Activated CD8-positive, alpha-beta T cell treated with anti-CD3 and anti-CD28 coated beads for 36 hours (primary cell): ENCODE data around the gene NUDT4. TPM values are rescaled to one million over a fixed set of nuclear protein-coding genes. Genes with fewer than 3 reads are reported as not detected.

Experiments
- ATAC-seq: fragments of 200-7000 bp; cut with Tn5 transposase; one replicate; pipeline ENCODE4 v1.10.0; 2021; ENCODE audit warnings: mild to moderate bottlenecking, moderate library complexity
- CTCF ChIA-PET: fragments of 350-600 bp; sonication (Branson Sonifier 250); formaldehyde crosslinking; loops from one replicate; lab custom pipeline; 2021; ENCODE audit warnings: antibody characterized with exemption; lab: Charles Lee
- POLR2A ChIA-PET: fragments of 350-600 bp; sonication (Branson Sonifier 250); formaldehyde crosslinking; loops from one replicate; lab custom pipeline; 2021; ENCODE audit warnings: antibody characterized with exemption; lab: Charles Lee
- DNase-seq: peaks from one replicate; pipeline ENCODE4 v3.0.0-alpha.2; 2020
- H3K27ac Mint-ChIP-seq: one replicate; pipeline ENCODE4 v1.8.0; 2021; ENCODE audit warnings: mild to moderate bottlenecking, mixed read lengths
- H3K27me3 Mint-ChIP-seq: one replicate; pipeline ENCODE4 v1.8.0; 2021; ENCODE audit warnings: mixed read lengths
- H3K36me3 Mint-ChIP-seq: one replicate; pipeline ENCODE4 v1.8.0; 2021; ENCODE audit warnings: low read depth, mixed read lengths
- H3K4me1 Mint-ChIP-seq: one replicate; pipeline ENCODE4 v1.8.0; 2021; ENCODE audit warnings: low read depth, mixed read lengths
- H3K4me3 Mint-ChIP-seq: one replicate; pipeline ENCODE4 v1.8.0; 2021; ENCODE audit warnings: mild to moderate bottlenecking, moderate library complexity, mixed read lengths
- H3K9me3 Mint-ChIP-seq: one replicate; pipeline ENCODE4 v1.8.0; 2021; ENCODE audit warnings: mixed read lengths
- CTCF ChIP-seq: fragments of 200-600 bp; IDR thresholded peaks from one replicate; pipeline ENCODE4 v1.8.0; 2022; ENCODE audit warnings: antibody characterized with exemption, mild to moderate bottlenecking
- intact Hi-C: fragments of 100-400 bp; cut with micrococcal nuclease; formaldehyde crosslinking; loops from one replicate; pipeline ENCODE4 v1.10.0; 2022
- total RNA-seq, 2 experiments: library from RNA; stranded (reverse); gene quantifications; one replicate each; pipeline ENCODE4 v1.2.3, GENCODE V29; 2021

Gene NUDT4
- total RNA-seq, 2 experiments from 2014 or later: 54.9 to 61.9 TPM

- CTCF ChIA-PET: no interaction called here
- no peak for ATAC-seq
Observed at GRCh38 chr12:93358821-93359220, 18.9 kb upstream of the NUDT4 start.

GRCh38 chr12:93360688-93361087, 17.0 kb upstream of the NUDT4 start:
- Mint-ChIP-seq H3K27me3 (no peaks in the 10 kb centered on the region), H3K4me1 (peaks cover 13% of the 10 kb centered on the region)
- DNase-seq: no peak

More at GRCh38 chr12:93358821-93359220, 18.9 kb upstream of the NUDT4 start:
- Mint-ChIP-seq H3K27ac (no peak overlapping the region), H3K36me3 (no peaks in the 10 kb centered on the region), H3K4me3 (no peak overlapping the region), H3K4me1 (peaks cover 6% of the 10 kb centered on the region), H3K27me3 (no peaks in the 10 kb centered on the region), H3K9me3 (no peaks in the 10 kb centered on the region)
- intact Hi-C loops: no loop called here
- DNase-seq: no peak
- POLR2A ChIA-PET: no interaction called here
- TF ChIP-seq CTCF: no peak

GRCh38 chr12:93361151-93361919, 16.4 kb upstream of the NUDT4 start:
- intact Hi-C loops: no loop called here
- no peaks in the 10 kb centered on the region for H3K27me3 Mint-ChIP-seq
- ATAC-seq (no peak), DNase-seq (no peak)
- H3K27ac Mint-ChIP-seq: no peak overlapping the region
- H3K36me3 Mint-ChIP-seq: no peaks in the 10 kb centered on the region
- ChIA-PET POLR2A (interaction anchor here (0.7 kb wide), 1 partner anchor 20 kb away, joined by 3 read pairs; no protein-coding TSS in a partner anchor), CTCF (interaction anchor here (0.9 kb wide), 1 partner anchor 263 kb away, joined by 4 read pairs; no protein-coding TSS in a partner anchor)
- H3K4me1 Mint-ChIP-seq: peaks cover 13% of the 10 kb centered on the region
- no peaks in the 10 kb centered on the region for H3K9me3 Mint-ChIP-seq
- TF ChIP-seq CTCF: no peak
- H3K4me3 Mint-ChIP-seq: no peak overlapping the region

More at GRCh38 chr12:93360688-93361087, 17.0 kb upstream of the NUDT4 start:
- intact Hi-C loops: no loop called here
- ChIA-PET CTCF (no interaction called here), POLR2A (no interaction called here)
- Mint-ChIP-seq H3K9me3 (no peaks in the 10 kb centered on the region), H3K27ac (no peak overlapping the region), H3K36me3 (no peaks in the 10 kb centered on the region), H3K4me3 (no peak overlapping the region)
- no peak for ATAC-seq
- TF ChIP-seq CTCF: no peak

- DNase-seq (peak; percentile 37), ATAC-seq (peak; percentile 91)
- Mint-ChIP-seq H3K36me3 (no peaks in the 10 kb centered on the region), H3K27ac (peak overlapping the region; percentile 73), H3K9me3 (no peaks in the 10 kb centered on the region), H3K27me3 (no peaks in the 10 kb centered on the region), H3K4me3 (peak overlapping the region; percentile 5), H3K4me1 (peaks cover 13% of the 10 kb centered on the region)
- intact Hi-C loops: no loop called here
- CTCF ChIA-PET: interaction anchor here (0.8 to 1.0 kb wide), 2 partner anchors 14 to 33 kb away, joined by 3 read pairs; no protein-coding TSS in a partner anchor
- no peak for TF ChIP-seq CTCF
- POLR2A ChIA-PET: interaction anchor here (0.7 kb wide), 1 partner anchor 204 kb away, joined by 3 read pairs; no protein-coding TSS in a partner anchor
Observed at GRCh38 chr12:93363841-93364297, 13.9 kb upstream of the NUDT4 start.
